NK-92 (cell line): Measurements from ENCODE around the gene DOCK8.

Experiments used
- DNase-seq: peaks from one replicate; lab custom pipeline; 2025; ENCODE audit not compliant: unreplicated experiment; lab: John Stamatoyannopoulos, UW

Gene DOCK8

GRCh38 chr9:357560-357959 lies 142.9 kb downstream of the DOCK8 start:
- no peak for DNase-seq

GRCh38 chr9:362561-363273 lies 148.1 kb downstream of the DOCK8 start:
- no peak for DNase-seq

DNA sequence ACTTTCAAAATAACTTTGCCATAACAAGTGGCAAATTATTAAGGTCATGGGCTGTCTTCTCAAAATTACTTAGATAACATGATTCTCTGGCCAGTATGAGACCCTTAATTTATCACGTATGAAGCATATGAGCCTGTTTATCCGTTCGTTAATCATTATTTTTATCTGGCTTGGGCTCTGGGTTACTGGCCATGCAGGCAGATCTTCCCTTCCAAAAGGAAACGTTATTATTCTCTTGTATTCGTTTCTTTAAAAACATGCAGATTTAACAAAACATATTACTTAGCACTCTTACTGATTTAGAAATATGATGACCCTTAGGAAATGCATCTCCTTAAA lies 148.6 kb downstream of the DOCK8 start:
- no peak for DNase-seq

DNA sequence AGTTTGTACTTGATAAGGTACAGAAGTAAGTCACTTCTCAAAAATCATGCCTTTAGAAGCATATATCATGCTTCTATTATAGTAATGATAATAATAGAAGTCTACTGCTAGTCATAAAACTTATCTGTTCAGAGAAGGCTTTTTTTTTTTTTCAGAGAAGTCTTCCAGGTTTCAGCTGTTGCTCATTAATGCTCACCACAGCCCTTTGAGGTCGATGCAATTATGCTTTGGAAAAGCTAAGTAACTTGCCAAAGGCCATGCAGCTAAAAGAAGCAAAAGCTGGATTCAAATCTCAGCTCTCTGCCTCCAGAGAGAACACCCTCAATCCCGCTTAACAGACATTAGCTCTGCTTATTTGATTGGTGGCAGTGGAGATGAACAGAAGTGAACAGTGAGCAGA lies 150.8 kb downstream of the DOCK8 start:
- no peak for DNase-seq

GRCh38 chr9:366620-367019 lies 152.0 kb downstream of the DOCK8 start:
- DNase-seq: no peak

GRCh38 chr9:370086-370485 lies 155.4 kb downstream of the DOCK8 start:
- no peak for DNase-seq

DNA sequence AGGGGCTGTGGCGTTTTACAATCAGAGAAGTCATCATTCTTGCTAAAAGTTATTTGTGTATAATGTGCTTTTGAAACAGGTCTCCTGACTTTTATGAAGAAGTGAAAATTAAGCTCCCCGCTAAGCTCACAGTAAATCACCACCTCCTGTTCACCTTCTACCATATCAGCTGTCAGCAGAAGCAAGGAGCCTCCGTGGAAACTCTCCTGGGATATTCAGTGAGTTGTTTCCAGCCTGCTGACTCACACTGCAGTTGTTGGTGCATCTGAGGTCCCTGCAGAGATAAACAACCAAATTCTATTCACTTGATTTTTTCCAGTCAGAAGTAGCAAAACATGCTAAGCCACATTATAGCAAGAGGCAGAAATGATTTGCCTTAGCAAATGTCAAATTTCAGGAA lies 156.7 kb downstream of the DOCK8 start:
- DNase-seq: no peak

DNA sequence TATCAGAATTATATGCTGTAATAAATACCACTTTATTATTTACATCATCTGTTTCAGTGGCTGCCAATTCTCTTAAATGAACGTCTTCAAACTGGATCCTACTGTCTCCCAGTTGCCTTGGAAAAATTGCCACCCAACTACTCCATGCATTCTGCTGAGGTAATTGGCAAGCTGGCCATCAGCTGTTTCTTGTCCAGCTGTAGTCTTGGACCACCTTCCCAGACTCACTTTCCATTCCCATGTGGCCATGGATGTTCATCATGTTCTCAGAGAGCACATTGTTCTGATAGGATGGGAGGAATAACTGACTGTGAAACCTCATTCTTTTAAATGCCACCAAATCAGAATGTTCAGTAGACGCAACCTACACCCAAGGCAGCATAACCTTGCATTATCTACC lies 157.5 kb downstream of the DOCK8 start:
- no peak for DNase-seq

DNA sequence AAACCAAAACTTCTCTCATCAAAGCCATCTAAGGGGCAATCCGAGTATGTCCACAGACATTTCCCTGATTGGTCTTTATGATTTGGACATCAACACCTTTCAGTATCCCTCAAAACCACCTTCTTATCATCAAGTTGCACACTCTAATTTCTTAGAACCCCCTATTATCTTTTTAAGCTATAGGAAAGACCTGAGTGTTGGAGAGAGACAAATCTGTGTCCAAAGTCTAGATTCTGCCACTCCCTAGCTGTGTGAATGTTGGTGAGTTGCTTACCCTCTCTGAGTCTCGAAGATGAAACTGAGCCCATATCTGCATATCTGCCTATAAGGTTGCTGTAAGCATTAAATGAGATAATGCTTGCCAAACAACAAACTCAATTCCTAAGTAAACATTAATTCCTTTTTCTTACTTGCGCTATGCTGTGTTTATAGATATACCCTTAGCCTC lies 159.1 kb downstream of the DOCK8 start:
- DNase-seq: no peak

DNA sequence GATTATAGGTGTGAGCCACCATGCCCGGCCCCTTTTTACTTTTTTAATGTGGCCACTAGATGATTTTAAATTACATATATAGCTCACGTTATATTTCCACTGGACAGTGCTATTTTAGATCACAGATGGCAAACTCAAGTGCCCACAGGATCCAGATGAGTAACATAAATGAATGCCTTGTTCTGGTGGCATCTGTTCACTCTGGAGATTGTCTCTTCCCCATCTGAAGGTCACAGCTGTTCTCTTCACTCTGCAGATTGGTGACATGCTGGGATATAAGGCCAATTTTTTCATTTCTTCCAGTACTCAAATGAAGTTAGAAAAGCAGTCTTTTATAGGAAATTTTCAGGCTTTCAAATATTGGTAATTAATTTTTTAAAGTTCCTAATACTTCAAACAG lies 160.1 kb downstream of the DOCK8 start:
- no peak for DNase-seq

DNA sequence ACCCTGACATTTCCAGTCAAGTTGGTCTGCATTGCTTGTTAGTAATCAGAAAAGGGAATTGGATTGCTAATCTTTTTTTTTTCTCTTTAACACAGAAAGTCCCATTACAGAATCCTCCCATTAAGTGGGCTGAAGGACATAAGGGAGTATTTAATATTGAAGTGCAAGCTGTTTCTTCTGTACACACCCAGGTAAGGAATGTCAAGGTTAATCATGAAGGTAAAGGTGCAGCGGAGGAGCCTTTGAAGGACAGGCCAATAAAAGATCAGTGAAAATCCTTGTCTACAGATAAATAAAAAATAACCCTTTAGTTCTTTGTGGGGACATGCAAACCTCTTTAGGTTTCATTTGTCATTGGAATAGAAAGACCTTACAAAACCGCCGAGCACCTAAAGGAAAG lies 161.4 kb downstream of the DOCK8 start:
- DNase-seq: no peak

- no peak for DNase-seq
Measured at GRCh38 chr9:378263-378662, 163.6 kb downstream of the DOCK8 start.

GRCh38 chr9:382383-382782 lies 167.7 kb downstream of the DOCK8 start:
- DNase-seq: no peak

DNA sequence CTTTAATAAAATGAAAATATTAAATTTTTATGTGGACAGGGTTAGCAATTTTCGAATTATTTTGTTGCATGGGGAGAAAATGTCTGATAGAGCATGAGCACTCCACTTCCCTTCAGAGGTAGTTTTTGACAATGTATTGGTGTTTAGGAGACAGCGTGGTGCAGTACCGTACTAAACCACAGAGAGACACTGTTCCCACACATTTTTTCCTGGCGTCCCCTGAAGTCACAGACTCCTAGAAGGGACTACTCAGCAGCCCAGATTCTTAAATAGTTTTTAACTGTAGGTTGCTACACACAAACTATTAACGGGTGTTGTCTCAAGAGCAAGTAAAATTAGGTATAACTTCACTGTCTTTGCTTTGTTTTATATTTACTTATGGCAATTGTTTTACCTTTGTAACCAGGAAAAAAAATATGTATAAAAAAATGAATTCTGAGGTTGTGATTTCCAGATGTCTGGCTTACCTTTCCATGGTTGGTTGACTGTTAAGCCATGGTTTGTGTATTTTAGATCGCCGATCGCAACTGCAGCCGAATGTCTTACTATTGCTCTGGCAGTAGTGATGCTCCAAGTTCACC lies 171.2 kb downstream of the DOCK8 start:
- DNase-seq: no peak

- no peak for DNase-seq
Measured at GRCh38 chr9:389159-389558, 174.5 kb downstream of the DOCK8 start.

- no peak for DNase-seq
Measured at GRCh38 chr9:389758-390157, 175.1 kb downstream of the DOCK8 start.

DNA sequence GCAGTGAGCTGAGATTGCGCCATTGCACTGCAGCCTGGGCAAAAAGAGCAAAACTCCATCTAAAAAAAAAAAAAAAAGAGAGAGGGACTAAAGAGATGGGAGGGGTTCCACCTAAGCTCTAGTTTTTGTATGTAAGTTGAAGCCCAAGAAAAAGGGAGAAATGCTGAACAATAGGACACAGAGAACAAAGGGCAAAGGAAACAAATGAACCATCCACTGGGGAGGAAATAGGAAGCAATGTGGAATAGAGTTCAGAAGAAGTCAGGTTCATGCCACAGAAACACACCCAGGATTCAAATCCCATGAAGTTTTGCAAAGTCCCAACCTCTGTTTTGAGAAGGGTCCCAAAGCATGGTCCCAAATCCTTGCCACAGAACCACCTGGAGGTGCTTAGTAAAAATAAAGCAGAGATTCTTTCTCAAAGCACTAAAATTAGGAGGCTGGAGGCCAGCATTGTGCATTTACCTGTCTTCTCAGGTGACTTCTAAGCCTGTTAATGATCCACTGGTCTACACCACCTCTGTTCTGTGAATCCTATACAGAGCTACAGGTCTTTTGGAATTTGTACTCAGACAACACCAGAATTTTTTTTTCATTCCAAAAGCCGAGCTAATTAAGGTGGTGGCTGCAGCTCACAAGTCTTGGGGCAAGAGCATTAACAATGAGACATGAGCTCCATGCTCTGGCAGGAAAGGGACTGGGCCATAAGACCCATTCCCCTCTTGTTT lies 177.6 kb downstream of the DOCK8 start:
- DNase-seq: no peak

GRCh38 chr9:394347-395052 lies 179.8 kb downstream of the DOCK8 start:
- DNase-seq: no peak

GRCh38 chr9:396396-396795 lies 181.7 kb downstream of the DOCK8 start:
- DNase-seq: no peak

- no peak for DNase-seq
Measured at GRCh38 chr9:398085-398484, 183.4 kb downstream of the DOCK8 start.

DNA sequence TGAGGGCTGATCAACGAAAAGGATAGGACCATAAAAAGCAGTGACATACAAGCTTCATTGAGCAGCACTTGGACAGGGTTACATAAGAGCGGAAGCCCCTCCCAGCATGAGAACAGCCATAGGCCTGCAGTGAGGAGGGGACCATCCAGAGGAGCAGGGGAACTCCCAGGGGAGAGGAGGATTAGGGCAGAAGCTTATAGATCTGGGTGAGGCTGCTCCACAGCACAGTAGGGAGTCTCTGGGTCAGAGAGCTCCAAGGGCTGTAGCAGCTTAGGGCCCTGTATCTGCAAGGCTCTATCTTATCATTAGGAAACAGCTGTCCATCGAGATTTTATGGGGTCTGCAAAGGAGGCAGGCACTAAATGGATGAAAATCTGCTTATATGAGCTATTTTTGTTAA lies 186.6 kb downstream of the DOCK8 start:
- DNase-seq: no peak

DNA sequence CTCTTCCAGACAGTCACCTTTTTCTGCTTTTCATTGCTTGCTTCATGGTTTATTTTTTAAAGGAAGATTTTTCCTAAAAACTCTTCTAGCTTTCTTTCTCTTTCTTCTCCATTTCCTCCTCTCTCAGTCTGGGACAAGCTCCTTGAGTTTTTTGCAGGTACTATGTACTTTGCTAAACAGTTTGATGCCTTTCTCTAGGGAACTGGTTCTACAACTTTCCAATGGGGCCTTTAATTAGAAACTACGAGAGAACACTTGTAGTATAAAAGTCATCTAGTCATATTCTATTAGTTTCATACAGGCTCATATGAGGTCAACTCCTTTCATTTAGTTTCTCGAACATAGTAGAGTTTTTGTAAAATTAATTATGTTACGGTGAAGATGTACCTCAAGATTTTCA lies 189.6 kb downstream of the DOCK8 start:
- DNase-seq: no peak
